Mucosa of descending colon (tissue), 3 donors: ENCODE measurements around the gene WWC2. TPM values are rescaled to one million over a fixed set of nuclear protein-coding genes. Genes with fewer than 3 reads are reported as not detected.

Experiments
- ATAC-seq: fragments of 200-7000 bp; cut with Tn5 transposase; one replicate; pipeline ENCODE4 v1.9.1; 2020; ENCODE audit warnings: mild to moderate bottlenecking, moderate library complexity
- DNase-seq, 3 donors: peaks; one replicate each; pipeline ENCODE4 v3.0.0-alpha.2; 2020
- H3K36me3 ChIP-seq: fragments of 200-600 bp; one replicate; pipeline ENCODE4 v1.8.0; 2021; ENCODE audit warnings: low read depth, mild to moderate bottlenecking
- H3K4me1 ChIP-seq: fragments of 200-600 bp; one replicate; pipeline ENCODE4 v1.8.0; 2021; ENCODE audit warnings: low read depth, mild to moderate bottlenecking
- H3K4me3 ChIP-seq: fragments of 200-600 bp; one replicate; pipeline ENCODE4 v1.8.0; 2021; ENCODE audit warnings: mild to moderate bottlenecking
- H3K9me3 ChIP-seq: fragments of 200-600 bp; one replicate; pipeline ENCODE4 v1.8.0; 2021; ENCODE audit warnings: mild to moderate bottlenecking
- CTCF ChIP-seq: fragments of 200-600 bp; IDR thresholded peaks from one replicate; pipeline ENCODE4 v1.8.0; 2022; ENCODE audit warnings: antibody characterized with exemption, mild to moderate bottlenecking
- intact Hi-C, 2 donors: fragments of 100-400 bp; cut with DNase I in 1 of 2; cut with micrococcal nuclease in 1 of 2; formaldehyde crosslinking; loops; one replicate each; pipeline versions ENCODE4 v1.11.0 to v1.11.1; 2022; cut with DNase I, micrococcal nuclease
- total RNA-seq, 3 donors: library from RNA; stranded (reverse); fragmentation: NEBNext Ultra II Directional in 2 of 3; extraction: Animal tissue kit (Norgen Biotek cat#: 25700) in 2 of 3; gene quantifications; one replicate each; pipeline versions ENCODE4 v1.2.1 to v1.2.4, GENCODE V29; 2021 to 2023
- donor health status: DM: no; HTN: no; CAD: no; lungs with moderate emphysema.
- donor health status: DM: no; HTN: no; CAD: no.
- donor health status: DM: no; HTN: yes; CAD: no.

The WWC2 gene
- total RNA-seq, 3 donors from 2014 or later: 6.4 to 31.2 (median 7.7) TPM

DNA sequence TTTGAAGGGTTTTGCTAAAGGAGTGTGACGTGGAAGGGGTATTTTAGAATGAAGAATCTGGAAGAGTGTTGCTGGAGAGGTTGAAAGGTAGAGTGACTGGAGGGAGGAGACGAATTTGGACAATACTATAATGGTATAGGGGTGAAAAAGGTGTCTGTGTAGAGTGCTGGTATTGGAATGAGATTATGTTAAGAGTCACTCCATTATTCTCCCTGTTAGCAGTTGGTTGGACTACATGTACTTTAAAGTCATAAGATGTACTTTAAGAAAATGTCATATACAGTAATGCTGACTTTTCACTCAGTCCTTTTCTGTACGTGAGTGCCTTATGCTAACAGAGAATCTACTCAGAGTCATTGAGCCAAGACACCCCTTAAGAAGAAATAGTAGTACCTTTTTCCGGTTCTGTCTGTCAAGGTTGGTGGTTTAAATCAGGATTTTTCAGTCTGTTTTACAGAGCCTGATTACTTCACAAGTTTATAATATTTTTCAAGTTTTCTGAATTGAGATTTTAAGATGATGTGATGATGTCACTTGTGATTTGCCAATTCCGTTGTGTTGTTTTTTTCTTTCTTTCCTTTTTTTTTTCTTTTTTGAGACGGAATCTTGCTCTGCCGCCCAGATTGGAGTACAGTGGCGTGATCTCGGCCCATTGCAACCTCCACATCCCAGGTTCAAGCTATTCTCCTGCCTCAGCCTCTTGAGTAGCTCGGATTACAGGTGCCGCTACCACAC, 56.6 kb downstream of the WWC2 start:
- Histone ChIP-seq H3K4me1 (no peaks in the 10 kb centered on the region), H3K36me3 (no peaks in the 10 kb centered on the region), H3K4me3 (no peak overlapping the region), H3K9me3 (no peaks in the 10 kb centered on the region)
- ATAC-seq (no peak), DNase-seq (no peak)
- intact Hi-C loops: no loop called here
- TF ChIP-seq CTCF: no peak

DNA sequence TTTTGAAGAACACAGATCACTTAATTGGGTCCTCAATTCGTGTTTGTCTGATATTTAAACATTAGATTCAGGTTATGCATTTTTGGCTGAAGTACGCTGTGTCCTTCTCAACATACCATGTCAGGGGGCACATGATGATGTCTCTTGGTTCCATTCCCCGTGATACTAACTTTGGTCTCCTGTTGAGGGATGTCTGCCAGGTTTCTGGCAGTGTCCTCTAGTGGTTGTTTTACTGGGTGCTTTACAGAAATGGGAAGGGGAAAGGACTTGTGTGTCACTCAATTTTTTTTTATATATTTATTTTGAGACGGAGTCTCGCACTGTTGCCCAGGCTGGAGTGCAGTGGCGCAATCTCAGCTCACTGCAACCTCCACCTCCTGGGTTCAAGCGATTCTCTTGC, 58.2 kb downstream of the WWC2 start:
- Histone ChIP-seq H3K4me3 (no peak overlapping the region), H3K36me3 (no peaks in the 10 kb centered on the region), H3K4me1 (no peaks in the 10 kb centered on the region), H3K9me3 (no peaks in the 10 kb centered on the region)
- ATAC-seq (no peak), DNase-seq (no peak)
- TF ChIP-seq CTCF: no peak
- intact Hi-C loops: no loop called here

- no peaks in the 10 kb centered on the region for H3K4me1 ChIP-seq
- H3K36me3 ChIP-seq: no peaks in the 10 kb centered on the region
- intact Hi-C loops: no loop called here
- no peaks in the 10 kb centered on the region for H3K9me3 ChIP-seq
- no peak for ATAC-seq
- no peak for DNase-seq
- no peak overlapping the region for H3K4me3 ChIP-seq
- TF ChIP-seq CTCF: no peak
Observed at GRCh38 chr4:183158062-183158461, 59.0 kb downstream of the WWC2 start.

DNA sequence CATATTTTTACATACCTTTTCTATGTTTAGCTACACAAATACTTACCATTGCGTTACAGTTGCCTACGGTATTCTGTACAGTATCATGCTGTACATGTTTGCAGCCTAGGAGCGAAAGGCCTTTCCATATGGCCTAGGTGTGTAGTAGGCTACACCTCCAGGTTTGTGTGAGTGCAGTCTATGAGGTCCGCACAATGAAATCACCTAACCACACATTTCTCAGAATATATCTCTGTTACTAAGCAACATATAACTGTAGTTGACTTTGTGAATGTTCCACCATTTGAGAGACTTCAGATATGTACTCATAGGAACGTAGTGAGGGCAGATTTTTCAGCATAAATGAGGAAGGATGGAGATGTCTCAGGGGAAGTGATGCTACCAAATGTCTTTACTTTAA, 62.6 kb downstream of the WWC2 start:
- intact Hi-C loops: no loop called here
- Histone ChIP-seq H3K4me3 (no peak overlapping the region), H3K36me3 (no peaks in the 10 kb centered on the region), H3K9me3 (no peaks in the 10 kb centered on the region), H3K4me1 (peaks cover 4% of the 10 kb centered on the region)
- ATAC-seq: no peak
- no peak for TF ChIP-seq CTCF
- no peak for DNase-seq

GRCh38 chr4:183163135-183163534, 64.1 kb downstream of the WWC2 start:
- H3K36me3 ChIP-seq: no peaks in the 10 kb centered on the region
- H3K4me3 ChIP-seq: no peak overlapping the region
- no peak for DNase-seq
- no peak for ATAC-seq
- no peak for TF ChIP-seq CTCF
- intact Hi-C loops: no loop called here
- peaks cover 4% of the 10 kb centered on the region for H3K4me1 ChIP-seq
- no peaks in the 10 kb centered on the region for H3K9me3 ChIP-seq

DNA sequence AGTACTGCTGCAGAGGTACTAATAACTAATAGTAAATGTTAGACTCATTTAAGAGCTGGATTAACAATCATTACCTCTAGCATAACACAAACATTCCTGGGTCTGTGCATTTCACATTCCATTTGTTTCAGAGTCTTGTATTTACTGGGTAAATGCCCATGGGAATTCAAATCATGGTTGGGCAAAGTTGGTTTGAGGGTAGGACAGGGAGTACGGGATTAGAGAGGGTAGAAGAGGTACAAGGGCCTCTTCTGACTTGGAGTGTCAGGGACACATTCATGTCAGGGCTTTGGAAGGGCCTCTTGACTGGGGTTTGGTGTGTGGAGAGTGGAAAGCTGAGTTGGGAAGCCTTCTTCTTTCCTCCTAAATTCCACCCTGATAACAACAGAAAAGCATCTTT, 65.9 kb downstream of the WWC2 start:
- H3K4me1 ChIP-seq: peaks cover 4% of the 10 kb centered on the region
- intact Hi-C loops: no loop called here
- H3K36me3 ChIP-seq: no peaks in the 10 kb centered on the region
- TF ChIP-seq CTCF: no peak
- DNase-seq (no peak), ATAC-seq (no peak)
- no peaks in the 10 kb centered on the region for H3K9me3 ChIP-seq
- H3K4me3 ChIP-seq: no peak overlapping the region
